ENCODE results near the gene PCCA. TPM values are rescaled to one million over a fixed set of nuclear protein-coding genes. Genes with fewer than 3 reads are reported as not detected.

The PCCA gene
- total and polyA plus RNA-seq, 2 of the 13 experiments (the other 11 are each of a cell fraction or from before 2014, with no cell fraction given): 15.0 to 32.2 TPM

DNA sequence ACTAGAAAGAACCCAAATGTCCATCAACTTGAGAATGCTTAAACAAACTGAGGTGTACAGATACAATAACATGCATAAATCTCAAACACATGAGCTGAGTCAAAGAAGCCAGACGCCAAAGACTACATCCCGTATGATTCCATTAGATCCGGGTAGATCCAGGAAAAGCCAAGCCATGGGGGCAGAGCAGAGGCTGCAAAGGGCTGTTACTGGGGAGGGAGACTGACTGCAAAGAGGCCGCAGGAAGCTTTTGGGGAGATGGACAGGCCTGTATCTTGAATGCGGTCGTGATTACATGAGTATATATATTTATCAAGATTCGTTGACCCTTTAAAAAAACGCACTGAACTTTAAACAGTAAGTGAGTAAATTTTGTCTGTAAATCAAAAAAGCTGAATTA lies 471.0 kb downstream of the PCCA start:
- H3K36me3 ChIP-seq (replicated peaks in 1 of 2; ENCODE audit: control insufficient read depth in 1 of 2, insufficient read depth in 2 of 2, low read length in 2 of 2): no peaks in the 10 kb centered on the region
- no peaks in the 10 kb centered on the region for H3K79me2 ChIP-seq (ENCODE audit: insufficient read depth, low read length)
- FAIRE-seq (no peak), ATAC-seq (no peak), DNase-seq (ENCODE audit: low spot score) (no peak)
- H3K4me3 ChIP-seq (replicated peaks in 1 of 3; ENCODE audit: insufficient read depth in 1 of 3, low read depth in 2 of 3, low read length in 3 of 3): no peak overlapping the region
- no peaks in the 10 kb centered on the region for H3K27me3 ChIP-seq (ENCODE audit: control insufficient read depth in 1 of 2, insufficient read depth in 2 of 2, low read length in 2 of 2)
- ChIA-PET POLR2A (no interaction called here), CTCF (ENCODE audit: low intra/inter-chr PET ratio, low total read pairs) (no interaction called here)
- no peaks in the 10 kb centered on the region for H3K9me3 ChIP-seq (ENCODE audit: low read length)
- 82% methylated on average over 8 of the region's 8 CpGs for WGBS (ENCODE audit: low lambda C conversion rate)
- H3K4me1 ChIP-seq (ENCODE audit: insufficient read depth, low read length): peaks cover 51% of the 10 kb centered on the region
- intact Hi-C loops (cut with micrococcal nuclease; ENCODE audit: unreplicated experiment): no loop called here
- no peak overlapping the region for H3K9ac ChIP-seq (ENCODE audit: insufficient read depth, low read depth, low read length)
- no peak overlapping the region for H3K4me2 ChIP-seq (ENCODE audit: low read depth, low read length)
- in situ Hi-C loops (cut with HindIII; ENCODE audit: extremely low pct_ligation_motif_present, low pct_unique_long_range_greater_than_20kb): no loop called here
- no peak overlapping the region for H2AFZ ChIP-seq (ENCODE audit: low read length)
- H4K20me1 ChIP-seq (ENCODE audit: insufficient read depth, low read length): no peaks in the 10 kb centered on the region
- H3K27ac ChIP-seq (ENCODE audit: extremely low read length, insufficient read depth, low read length): no peak overlapping the region
- BruUV-seq (replicated peaks): no TSS peak
- no peak for TF ChIP-seq ZFP37 (CRISPR knock-in tag; IDR thresholded peaks at IDR 0.05; ENCODE audit: borderline replicate concordance)
- TF ChIP-seq HHEX (CRISPR knock-in tag; IDR thresholded peaks at IDR 0.05): no peak
- TF ChIP-seq, protein P1, sequence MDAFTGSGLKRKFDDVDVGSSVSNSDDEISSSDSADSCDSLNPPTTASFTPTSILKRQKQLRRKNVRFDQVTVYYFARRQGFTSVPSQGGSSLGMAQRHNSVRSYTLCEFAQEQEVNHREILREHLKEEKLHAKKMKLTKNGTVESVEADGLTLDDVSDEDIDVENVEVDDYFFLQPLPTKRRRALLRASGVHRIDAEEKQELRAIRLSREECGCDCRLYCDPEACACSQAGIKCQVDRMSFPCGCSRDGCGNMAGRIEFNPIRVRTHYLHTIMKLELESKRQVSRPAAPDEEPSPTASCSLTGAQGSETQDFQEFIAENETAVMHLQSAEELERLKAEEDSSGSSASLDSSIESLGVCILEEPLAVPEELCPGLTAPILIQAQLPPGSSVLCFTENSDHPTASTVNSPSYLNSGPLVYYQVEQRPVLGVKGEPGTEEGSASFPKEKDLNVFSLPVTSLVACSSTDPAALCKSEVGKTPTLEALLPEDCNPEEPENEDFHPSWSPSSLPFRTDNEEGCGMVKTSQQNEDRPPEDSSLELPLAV (CRISPR knock-in tag; conservative IDR thresholded peaks at IDR 0.05; ENCODE audit: low read depth): no peak
- TF ChIP-seq, protein P2, sequence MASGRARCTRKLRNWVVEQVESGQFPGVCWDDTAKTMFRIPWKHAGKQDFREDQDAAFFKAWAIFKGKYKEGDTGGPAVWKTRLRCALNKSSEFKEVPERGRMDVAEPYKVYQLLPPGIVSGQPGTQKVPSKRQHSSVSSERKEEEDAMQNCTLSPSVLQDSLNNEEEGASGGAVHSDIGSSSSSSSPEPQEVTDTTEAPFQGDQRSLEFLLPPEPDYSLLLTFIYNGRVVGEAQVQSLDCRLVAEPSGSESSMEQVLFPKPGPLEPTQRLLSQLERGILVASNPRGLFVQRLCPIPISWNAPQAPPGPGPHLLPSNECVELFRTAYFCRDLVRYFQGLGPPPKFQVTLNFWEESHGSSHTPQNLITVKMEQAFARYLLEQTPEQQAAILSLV (CRISPR knock-in tag; IDR thresholded peaks at IDR 0.05; ENCODE audit: borderline replicate concordance): no peak
- TF ChIP-seq, protein P3, sequence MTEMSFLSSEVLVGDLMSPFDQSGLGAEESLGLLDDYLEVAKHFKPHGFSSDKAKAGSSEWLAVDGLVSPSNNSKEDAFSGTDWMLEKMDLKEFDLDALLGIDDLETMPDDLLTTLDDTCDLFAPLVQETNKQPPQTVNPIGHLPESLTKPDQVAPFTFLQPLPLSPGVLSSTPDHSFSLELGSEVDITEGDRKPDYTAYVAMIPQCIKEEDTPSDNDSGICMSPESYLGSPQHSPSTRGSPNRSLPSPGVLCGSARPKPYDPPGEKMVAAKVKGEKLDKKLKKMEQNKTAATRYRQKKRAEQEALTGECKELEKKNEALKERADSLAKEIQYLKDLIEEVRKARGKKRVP (CRISPR knock-in tag; IDR thresholded peaks at IDR 0.05): no peak
- TF ChIP-seq ZNF124 (CRISPR knock-in tag; IDR thresholded peaks at IDR 0.05): no peak
- TF ChIP-seq CREM (IDR thresholded peaks at IDR 0.05): no peak
- TF ChIP-seq CREM (CRISPR knock-in tag; IDR thresholded peaks at IDR 0.05): no peak
- TF ChIP-seq, protein P4, sequence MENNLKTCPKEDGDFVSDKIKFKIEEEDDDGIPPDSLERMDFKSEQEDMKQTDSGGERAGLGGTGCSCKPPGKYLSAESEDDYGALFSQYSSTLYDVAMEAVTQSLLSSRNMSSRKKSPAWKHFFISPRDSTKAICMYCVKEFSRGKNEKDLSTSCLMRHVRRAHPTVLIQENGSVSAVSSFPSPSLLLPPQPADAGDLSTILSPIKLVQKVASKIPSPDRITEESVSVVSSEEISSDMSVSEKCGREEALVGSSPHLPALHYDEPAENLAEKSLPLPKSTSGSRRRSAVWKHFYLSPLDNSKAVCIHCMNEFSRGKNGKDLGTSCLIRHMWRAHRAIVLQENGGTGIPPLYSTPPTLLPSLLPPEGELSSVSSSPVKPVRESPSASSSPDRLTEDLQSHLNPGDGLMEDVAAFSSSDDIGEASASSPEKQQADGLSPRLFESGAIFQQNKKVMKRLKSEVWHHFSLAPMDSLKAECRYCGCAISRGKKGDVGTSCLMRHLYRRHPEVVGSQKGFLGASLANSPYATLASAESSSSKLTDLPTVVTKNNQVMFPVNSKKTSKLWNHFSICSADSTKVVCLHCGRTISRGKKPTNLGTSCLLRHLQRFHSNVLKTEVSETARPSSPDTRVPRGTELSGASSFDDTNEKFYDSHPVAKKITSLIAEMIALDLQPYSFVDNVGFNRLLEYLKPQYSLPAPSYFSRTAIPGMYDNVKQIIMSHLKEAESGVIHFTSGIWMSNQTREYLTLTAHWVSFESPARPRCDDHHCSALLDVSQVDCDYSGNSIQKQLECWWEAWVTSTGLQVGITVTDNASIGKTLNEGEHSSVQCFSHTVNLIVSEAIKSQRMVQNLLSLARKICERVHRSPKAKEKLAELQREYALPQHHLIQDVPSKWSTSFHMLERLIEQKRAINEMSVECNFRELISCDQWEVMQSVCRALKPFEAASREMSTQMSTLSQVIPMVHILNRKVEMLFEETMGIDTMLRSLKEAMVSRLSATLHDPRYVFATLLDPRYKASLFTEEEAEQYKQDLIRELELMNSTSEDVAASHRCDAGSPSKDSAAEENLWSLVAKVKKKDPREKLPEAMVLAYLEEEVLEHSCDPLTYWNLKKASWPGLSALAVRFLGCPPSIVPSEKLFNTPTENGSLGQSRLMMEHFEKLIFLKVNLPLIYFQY (CRISPR knock-in tag; IDR thresholded peaks at IDR 0.05; ENCODE audit: borderline replicate concordance): no peak
- no peak for TF ChIP-seq SIX4 (CRISPR knock-in tag; IDR thresholded peaks at IDR 0.05)
- no peak for TF ChIP-seq KDM5B (CRISPR knock-in tag; IDR thresholded peaks at IDR 0.05; ENCODE audit: borderline replicate concordance)
- TF ChIP-seq PRMT3 (CRISPR knock-in tag; IDR thresholded peaks at IDR 0.05; ENCODE audit: borderline replicate concordance, low read depth): no peak
- TF ChIP-seq SOX5 (CRISPR knock-in tag; IDR thresholded peaks at IDR 0.05; ENCODE audit: borderline replicate concordance): no peak
- TF ChIP-seq, protein P5, sequence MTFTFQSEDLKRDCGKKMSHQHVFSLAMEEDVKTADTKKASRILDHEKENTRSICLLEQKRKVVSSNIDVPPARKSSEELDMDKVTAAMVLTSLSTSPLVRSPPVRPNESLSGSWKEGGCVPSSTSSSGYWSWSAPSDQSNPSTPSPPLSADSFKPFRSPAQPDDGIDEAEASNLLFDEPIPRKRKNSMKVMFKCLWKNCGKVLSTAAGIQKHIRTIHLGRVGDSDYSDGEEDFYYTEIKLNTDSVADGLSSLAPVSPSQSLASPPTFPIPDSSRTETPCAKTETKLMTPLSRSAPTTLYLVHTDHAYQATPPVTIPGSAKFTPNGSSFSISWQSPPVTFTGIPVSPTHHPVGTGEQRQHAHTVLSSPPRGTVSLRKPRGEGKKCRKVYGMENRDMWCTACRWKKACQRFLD (CRISPR knock-in tag; IDR thresholded peaks at IDR 0.05; ENCODE audit: borderline replicate concordance): no peak
